Neuronal stem cell (in vitro differentiated cells): ENCODE results near the gene TBC1D21.
A peak's percentile ranks its signal among the peaks of the same experiment; 100 is the strongest.

Source experiments
- DNase-seq: peaks from one replicate; pipeline ENCODE4 v3.0.0-alpha.2; 2013; ENCODE audit warnings: low spot score
- H2AFZ ChIP-seq: one replicate; pipeline ENCODE4 v1.6.1; 2013; ENCODE audit warnings: mild to moderate bottlenecking, low read length, inconsistent platforms
- H2AK5ac ChIP-seq: 2 replicates; pipeline ENCODE4 v1.6.1; 2013; ENCODE audit warnings: low read depth, mild to moderate bottlenecking, inconsistent platforms, low read length, moderate library complexity, mixed read lengths
- H2BK120ac ChIP-seq: 2 replicates; pipeline ENCODE4 v1.6.1; 2013; ENCODE audit warnings: low read depth, mild to moderate bottlenecking, inconsistent platforms, low read length, moderate library complexity, mixed read lengths
- H2BK12ac ChIP-seq: one replicate; pipeline ENCODE4 v1.6.1; 2013; ENCODE audit warnings: low read length, inconsistent platforms
- H2BK15ac ChIP-seq: 2 replicates; pipeline ENCODE4 v1.6.1; 2013; ENCODE audit warnings: mild to moderate bottlenecking, low read length, inconsistent platforms, mixed read lengths
- H2BK5ac ChIP-seq: one replicate; pipeline ENCODE4 v1.6.1; 2013; ENCODE audit warnings: inconsistent platforms, mild to moderate bottlenecking, low read length, moderate library complexity
- H3K14ac ChIP-seq: one replicate; pipeline ENCODE4 v1.6.1; 2013; ENCODE audit warnings: low read length, inconsistent platforms
- H3K18ac ChIP-seq: 2 replicates; pipeline ENCODE4 v1.6.1; 2013; ENCODE audit warnings: low read length, inconsistent platforms
- H3K23ac ChIP-seq: 2 replicates; pipeline ENCODE4 v1.6.1; 2013; ENCODE audit warnings: low read depth, mild to moderate bottlenecking, mixed read lengths, low read length, inconsistent platforms; ENCODE audit not compliant: poor library complexity
- H3K27ac ChIP-seq: replicated peaks from 3 replicates; pipeline ENCODE4 v1.5.1; 2013; ENCODE audit warnings: low read length, inconsistent platforms
- H3K27me3 ChIP-seq, 3 experiments: 2 replicates each; pipeline ENCODE4 v1.6.1; 2013; ENCODE audit warnings: low read length in 3 of 3, mild to moderate bottlenecking in 2 of 3, inconsistent platforms in 1 of 3, low read depth in 1 of 3, mixed read lengths in 1 of 3, moderate library complexity in 1 of 3; ENCODE audit not compliant: control insufficient read depth in 3 of 3, insufficient read depth in 3 of 3
- H3K36me3 ChIP-seq, 2 donors: replicated peaks in 1 of 2; 2 replicates each; pipeline ENCODE4 v1.6.1; 2013; ENCODE audit warnings: low read length in 2 of 2; ENCODE audit not compliant: control insufficient read depth in 2 of 2, insufficient read depth in 2 of 2
- H3K4ac ChIP-seq: 2 replicates; pipeline ENCODE4 v1.6.1; 2013; ENCODE audit warnings: inconsistent platforms, mild to moderate bottlenecking, low read length, moderate library complexity
- H3K4me1 ChIP-seq, 2 donors: 1 replicate in 1 of 2; 2 replicates in 1 of 2; pipeline ENCODE4 v1.6.1; 2013; ENCODE audit warnings: low read length in 2 of 2, low read depth in 1 of 2; ENCODE audit not compliant: control insufficient read depth in 2 of 2, insufficient read depth in 1 of 2
- H3K4me2 ChIP-seq: one replicate; pipeline ENCODE4 v1.6.1; 2013; ENCODE audit warnings: mild to moderate bottlenecking, low read length, inconsistent platforms; ENCODE audit not compliant: insufficient read depth, poor library complexity, severe bottlenecking
- H3K4me3 ChIP-seq, 2 donors: 2 replicates each; pipeline ENCODE4 v1.5.1; 2013; ENCODE audit warnings: low read length in 2 of 2, mild to moderate bottlenecking in 2 of 2, inconsistent platforms in 1 of 2, moderate library complexity in 1 of 2
- H3K79me1 ChIP-seq: one replicate; pipeline ENCODE4 v1.6.1; 2013; ENCODE audit warnings: low read depth, mild to moderate bottlenecking, inconsistent platforms, low read length, moderate library complexity
- H3K9ac ChIP-seq: one replicate; pipeline ENCODE4 v1.6.1; 2013; ENCODE audit warnings: mild to moderate bottlenecking, low read depth, low read length, inconsistent platforms; ENCODE audit not compliant: poor library complexity
- H3K9me3 ChIP-seq, 2 donors: replicated peaks in 1 of 2; 2 replicates each; pipeline versions ENCODE3 to v1.6.1; 2013; ENCODE audit warnings: low read length in 2 of 2, mild to moderate bottlenecking in 2 of 2, inconsistent platforms in 1 of 2, low read depth in 1 of 2, mixed read lengths in 1 of 2, moderate library complexity in 1 of 2; ENCODE audit not compliant: control insufficient read depth in 2 of 2, insufficient read depth in 1 of 2
- H4K8ac ChIP-seq: one replicate; pipeline ENCODE4 v1.6.1; 2013; ENCODE audit warnings: low read depth, mild to moderate bottlenecking, inconsistent platforms, low read length, moderate library complexity
- H4K91ac ChIP-seq: one replicate; pipeline ENCODE4 v1.6.1; 2013; ENCODE audit warnings: low read length, low read depth, mild to moderate bottlenecking, inconsistent platforms; ENCODE audit not compliant: poor library complexity
- WGBS, 2 donors: extraction: QIAGEN DNeasy Blood & Tissue Kit; methylation state at CpG; one replicate each; pipeline ENCODE4 v1.1.7; 2013; ENCODE audit warnings: missing lambda C conversion rate in 2 of 2, mixed read lengths in 1 of 2; ENCODE audit not compliant: insufficient read length in 2 of 2, insufficient replicate concordance in 1 of 2; ENCODE audit errors: extremely low coverage in 2 of 2; 5-methylcytosine and 5-hydroxymethylcytosine counted together

The TBC1D21 gene

GRCh38 chr15:73930371-73930770, 57.0 kb downstream of the TBC1D21 start:
- no peak overlapping the region for H2BK120ac ChIP-seq
- H4K8ac ChIP-seq, result no peak overlapping the region
- H3K79me1 ChIP-seq, result peaks cover 3% of the 10 kb centered on the region
- no peak overlapping the region for H3K4ac ChIP-seq
- no peak overlapping the region for H3K9ac ChIP-seq
- no peak overlapping the region for H2AK5ac ChIP-seq
- H3K14ac ChIP-seq, result no peak overlapping the region
- no peak overlapping the region for H2AFZ ChIP-seq
- H3K9me3 ChIP-seq, result no peaks in the 10 kb centered on the region
- no peaks in the 10 kb centered on the region for H3K36me3 ChIP-seq
- no peak overlapping the region for H2BK15ac ChIP-seq
- no peak overlapping the region for H3K23ac ChIP-seq
- H3K27me3 ChIP-seq, result peaks cover 0 to 1% (median 0%) of the 10 kb centered on the region in 3 experiments
- H3K18ac ChIP-seq, result no peak overlapping the region
- no peak for DNase-seq
- peaks cover 21 to 24% of the 10 kb centered on the region in 2 donors for H3K4me1 ChIP-seq
- no CpG with 5 or more reads among the region's 8 CpGs for WGBS, 2 donors
- no peak overlapping the region for H3K4me3 ChIP-seq
- no peak overlapping the region for H2BK12ac ChIP-seq
- no peak overlapping the region for H3K4me2 ChIP-seq
- no peak overlapping the region for H3K27ac ChIP-seq
- no peak overlapping the region for H2BK5ac ChIP-seq
- H4K91ac ChIP-seq, result no peak overlapping the region

GRCh38 chr15:73930790-73931281, 57.5 kb downstream of the TBC1D21 start:
- H4K8ac ChIP-seq, result no peak overlapping the region
- no peak overlapping the region for H3K27ac ChIP-seq
- no peak overlapping the region for H2AK5ac ChIP-seq
- H3K4ac ChIP-seq, result no peak overlapping the region
- H2AFZ ChIP-seq, result no peak overlapping the region
- H3K9ac ChIP-seq, result no peak overlapping the region
- no peak overlapping the region for H3K18ac ChIP-seq
- no peak overlapping the region for H3K14ac ChIP-seq
- no peak overlapping the region for H4K91ac ChIP-seq
- H3K23ac ChIP-seq, result no peak overlapping the region
- H3K36me3 ChIP-seq, result no peaks in the 10 kb centered on the region
- H2BK12ac ChIP-seq, result no peak overlapping the region
- no peaks in the 10 kb centered on the region for H3K27me3 ChIP-seq
- no peak overlapping the region for H3K4me2 ChIP-seq
- H3K4me1 ChIP-seq, result peaks cover 22 to 26% of the 10 kb centered on the region in 2 donors
- no peak overlapping the region for H2BK120ac ChIP-seq
- no peak overlapping the region for H2BK15ac ChIP-seq
- H2BK5ac ChIP-seq, result no peak overlapping the region
- H3K4me3 ChIP-seq, result no peak overlapping the region
- DNase-seq, result no peak
- no CpG with 5 or more reads among the region's 7 CpGs for WGBS, 2 donors
- H3K79me1 ChIP-seq, result peaks cover 3% of the 10 kb centered on the region
- H3K9me3 ChIP-seq, result no peaks in the 10 kb centered on the region

GRCh38 chr15:73931441-73931840, 58.1 kb downstream of the TBC1D21 start:
- peaks cover 3% of the 10 kb centered on the region for H3K79me1 ChIP-seq

GRCh38 chr15:73932381-73933191, 59.2 kb downstream of the TBC1D21 start:
- peaks cover 6% of the 10 kb centered on the region for H3K79me1 ChIP-seq
- H3K4me1 ChIP-seq, result peaks cover 32 to 34% of the 10 kb centered on the region in 2 donors
- no peak overlapping the region for H2BK12ac ChIP-seq
- H3K4me2 ChIP-seq, result no peak overlapping the region
- H3K4me3 ChIP-seq, result no peak overlapping the region
- no peak overlapping the region for H2BK120ac ChIP-seq
- H3K27me3 ChIP-seq, result no peaks in the 10 kb centered on the region
- no peak overlapping the region for H3K23ac ChIP-seq
- no peak overlapping the region for H2AFZ ChIP-seq
- no peak overlapping the region for H3K14ac ChIP-seq
- DNase-seq, result no peak
- H3K9me3 ChIP-seq, result no peaks in the 10 kb centered on the region
- H3K27ac ChIP-seq, result no peak overlapping the region
- WGBS, 2 donors, result no CpG with 5 or more reads among the region's 6 CpGs
- no peak overlapping the region for H2BK15ac ChIP-seq
- no peaks in the 10 kb centered on the region for H3K36me3 ChIP-seq
- H3K18ac ChIP-seq, result no peak overlapping the region
- no peak overlapping the region for H3K9ac ChIP-seq
- H4K8ac ChIP-seq, result no peak overlapping the region
- no peak overlapping the region for H2BK5ac ChIP-seq
- H2AK5ac ChIP-seq, result no peak overlapping the region
- H4K91ac ChIP-seq, result no peak overlapping the region
- no peak overlapping the region for H3K4ac ChIP-seq

More at GRCh38 chr15:73931441-73931840, 58.1 kb downstream of the TBC1D21 start:
- H3K9ac ChIP-seq, result no peak overlapping the region
- H2AK5ac ChIP-seq, result no peak overlapping the region
- no peak overlapping the region for H2BK12ac ChIP-seq
- no CpG with 5 or more reads among the region's 2 CpGs for WGBS, 2 donors
- DNase-seq, result no peak
- H3K27ac ChIP-seq, result no peak overlapping the region
- H3K9me3 ChIP-seq, result no peaks in the 10 kb centered on the region
- H2BK15ac ChIP-seq, result no peak overlapping the region
- no peak overlapping the region for H3K14ac ChIP-seq
- H3K27me3 ChIP-seq, result no peaks in the 10 kb centered on the region
- no peak overlapping the region for H3K4ac ChIP-seq
- H3K23ac ChIP-seq, result peak overlapping the region; percentile 2
- no peak overlapping the region for H2BK5ac ChIP-seq
- H4K91ac ChIP-seq, result no peak overlapping the region
- H4K8ac ChIP-seq, result no peak overlapping the region
- H3K4me1 ChIP-seq, result peaks cover 25 to 29% of the 10 kb centered on the region in 2 donors
- no peak overlapping the region for H2AFZ ChIP-seq
- no peak overlapping the region for H3K4me2 ChIP-seq
- no peak overlapping the region for H3K4me3 ChIP-seq
- H3K18ac ChIP-seq, result no peak overlapping the region
- H2BK120ac ChIP-seq, result no peak overlapping the region
- no peaks in the 10 kb centered on the region for H3K36me3 ChIP-seq
